Kasumi-1 (cell line): Measurements from ENCODE around the gene CDH11.

ENCODE experiments used
- DNase-seq, 2 experiments: peaks; one replicate each; lab custom pipeline; 2025; lab: John Stamatoyannopoulos, UW

Gene CDH11

DNA sequence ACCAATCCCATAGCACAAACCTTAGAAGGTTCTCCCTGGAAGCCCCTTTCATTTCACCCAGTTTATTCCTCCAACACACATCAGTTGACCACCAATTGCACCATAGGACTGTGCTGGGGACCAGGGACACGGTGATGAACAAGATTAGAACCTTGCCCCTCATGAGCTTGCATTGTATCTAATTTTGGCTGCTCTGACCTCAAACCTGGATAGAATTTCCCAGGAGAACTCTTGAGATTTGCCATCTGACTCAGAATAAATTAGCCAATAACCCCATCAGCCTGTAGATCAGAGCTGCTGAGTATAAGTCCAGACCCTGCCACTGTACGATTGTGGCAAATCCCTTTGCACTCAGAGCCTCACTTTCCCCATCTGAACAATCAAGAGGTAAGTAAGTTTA lies 52.1 kb downstream of the CDH11 start:
- no peak for DNase-seq

DNA sequence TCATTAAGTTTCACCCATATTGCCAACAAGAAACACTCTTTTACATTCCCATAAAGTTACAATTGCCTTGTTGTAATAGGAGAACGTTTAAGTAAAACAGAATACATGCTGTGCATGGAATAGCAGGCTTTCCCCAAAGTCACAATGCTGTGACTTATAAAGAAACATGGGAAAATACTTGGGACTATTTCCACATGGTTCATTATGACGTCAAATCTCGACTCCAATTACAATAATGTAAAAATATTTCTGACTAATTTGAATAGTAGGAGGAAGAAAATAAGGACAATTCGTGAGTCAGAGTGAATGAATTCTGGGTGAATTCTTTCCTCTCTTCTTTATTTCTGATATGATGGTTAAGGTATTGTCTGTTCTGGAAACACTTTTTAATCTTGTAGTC lies 52.8 kb downstream of the CDH11 start:
- no peak for DNase-seq

DNA sequence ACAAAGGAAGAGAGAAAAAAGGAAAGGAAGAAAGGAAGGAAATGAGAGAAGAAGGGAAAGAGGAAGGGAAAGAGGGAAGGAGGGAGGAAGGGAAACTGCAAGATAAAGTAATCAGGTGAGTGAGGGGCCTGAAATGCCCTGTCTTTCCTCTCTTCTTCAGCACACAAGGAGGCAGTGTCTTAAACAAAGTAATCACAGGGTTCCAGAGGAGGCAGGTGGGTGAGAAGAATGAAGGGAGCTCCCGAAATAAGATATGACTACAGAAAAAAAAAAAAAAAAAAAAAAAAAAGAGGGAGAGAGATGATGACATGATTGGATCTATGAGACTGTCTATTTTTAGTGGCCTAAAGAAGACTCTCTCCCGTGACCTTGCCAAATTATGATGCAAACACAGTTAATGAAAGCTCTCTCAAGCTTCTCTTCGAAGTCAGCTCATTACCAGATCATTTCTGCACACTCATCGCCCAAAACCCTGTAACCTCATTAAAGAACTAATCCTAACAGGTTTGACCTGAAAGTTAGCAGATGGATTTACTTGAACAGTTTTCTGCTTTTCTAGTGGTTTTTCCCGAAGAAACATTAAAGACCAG lies 53.6 kb downstream of the CDH11 start:
- DNase-seq, result no peak

DNA sequence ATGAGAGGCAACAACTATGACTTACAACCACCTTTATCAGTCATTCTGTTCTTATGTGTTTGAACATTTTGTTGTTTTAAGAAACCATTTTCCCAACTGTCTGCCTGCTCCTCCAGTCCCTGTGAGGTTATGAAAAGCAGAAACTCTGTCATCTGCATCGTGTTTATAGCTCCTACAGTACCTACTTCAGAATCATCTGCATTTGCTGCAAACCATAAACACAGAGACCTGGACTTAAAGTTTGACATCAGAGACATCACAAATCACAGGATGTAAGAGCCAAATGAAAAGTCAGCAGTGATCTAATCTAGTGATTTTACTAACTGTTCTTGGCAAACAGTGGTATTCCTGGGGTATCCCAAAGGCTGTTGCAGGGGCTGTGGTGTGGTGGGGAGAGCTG lies 55.2 kb downstream of the CDH11 start:
- DNase-seq, result no peak

DNA sequence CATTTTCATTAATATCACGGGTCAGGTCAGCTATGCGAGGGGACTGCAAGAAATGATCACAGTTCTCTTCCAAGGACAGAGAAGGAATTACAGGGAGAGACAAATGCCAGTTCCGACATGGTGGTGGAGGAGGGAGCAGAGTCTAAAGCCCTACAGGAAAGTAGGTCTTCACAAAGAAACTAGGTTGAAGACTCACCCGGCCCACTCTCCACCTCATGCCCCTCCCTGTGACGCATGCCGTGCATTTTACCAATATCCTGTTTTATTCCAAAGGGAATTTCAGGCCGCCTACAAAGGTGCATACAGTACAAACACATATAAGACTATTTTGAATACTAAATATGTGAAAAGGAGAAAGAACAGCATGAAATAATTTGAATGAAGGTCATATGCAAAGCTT lies 56.8 kb downstream of the CDH11 start:
- DNase-seq, result no peak

DNA sequence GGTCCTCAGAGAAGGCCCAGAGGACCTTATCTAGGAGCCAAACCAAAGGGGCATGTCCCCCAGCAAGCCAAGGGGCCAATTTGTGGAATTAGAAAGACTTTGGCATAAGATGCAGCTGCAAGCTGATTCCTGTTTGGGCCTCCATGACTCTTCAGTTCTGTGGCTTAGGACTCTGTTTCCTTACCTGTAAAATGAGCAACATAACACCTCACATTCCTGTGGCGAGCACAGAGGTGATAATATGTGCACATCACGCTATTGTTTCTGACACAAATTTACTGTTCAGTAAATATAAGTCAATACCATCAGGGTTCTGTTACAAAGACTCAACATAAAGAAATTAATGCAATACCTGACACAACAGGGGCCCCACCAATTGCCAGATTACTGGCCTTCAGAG lies 57.7 kb downstream of the CDH11 start:
- no peak for DNase-seq

DNA sequence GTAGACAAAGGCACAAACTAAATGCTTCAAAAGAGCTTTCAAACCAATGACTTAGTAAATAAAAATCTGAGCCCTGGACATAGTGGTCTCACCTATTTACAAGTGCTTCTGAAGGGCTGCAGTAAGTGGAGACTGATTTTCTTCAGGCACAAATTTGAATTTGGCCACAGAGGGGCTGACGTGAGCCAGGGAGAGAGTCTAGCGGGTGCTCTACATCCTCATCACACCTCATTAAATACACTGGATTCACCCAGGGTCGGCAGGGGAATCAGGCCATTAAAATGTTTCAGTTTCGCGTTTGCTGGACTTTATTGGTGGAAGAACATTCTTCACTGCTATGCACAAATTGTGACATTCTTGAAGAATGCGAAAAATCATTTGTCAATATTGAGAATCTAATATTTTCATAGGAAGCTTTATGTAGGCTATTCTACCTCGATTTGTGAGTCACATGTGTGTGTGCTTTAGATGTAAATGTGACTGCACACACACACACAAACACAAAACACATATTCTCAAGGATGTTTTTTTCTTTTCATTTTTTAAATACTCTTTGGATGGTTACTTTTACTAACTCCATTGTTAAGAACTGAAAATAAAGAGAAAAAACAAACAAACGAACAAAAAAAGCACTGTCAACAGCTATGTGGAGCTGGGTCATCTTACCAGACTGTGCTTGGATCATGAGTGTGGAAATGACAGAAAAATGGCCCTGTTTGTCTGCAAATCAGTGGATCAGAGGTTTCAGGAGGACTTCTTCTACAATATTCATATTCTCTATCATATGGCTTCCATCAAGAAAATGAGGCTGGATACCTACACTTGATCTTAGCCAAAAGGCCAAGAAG lies 58.9 kb downstream of the CDH11 start:
- no peak for DNase-seq

DNA sequence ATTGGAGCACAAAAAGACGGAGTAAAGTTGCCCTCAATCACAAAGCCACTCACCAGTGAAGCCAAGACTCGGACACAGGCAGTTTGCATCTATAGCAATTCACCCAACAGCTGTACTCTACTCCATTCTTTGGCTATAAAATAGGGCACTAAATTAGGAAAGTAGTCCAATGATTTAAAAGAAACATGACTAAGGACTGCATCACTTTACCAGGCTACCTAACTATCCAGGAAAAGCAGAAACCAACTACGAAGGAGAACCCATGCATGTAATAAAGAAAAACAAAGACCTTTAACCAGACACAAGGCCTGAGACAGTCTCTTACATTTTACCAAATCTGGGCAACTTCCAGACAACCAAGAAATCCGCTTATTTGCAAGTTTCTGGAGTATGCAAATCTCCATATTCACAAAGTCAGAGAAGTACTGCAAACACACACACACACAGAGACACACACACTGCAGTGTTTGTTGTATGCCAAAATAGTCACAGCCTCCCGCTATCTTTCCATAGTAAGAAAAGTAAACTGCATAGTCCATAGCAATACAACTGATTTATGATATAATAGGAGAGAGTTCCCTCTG lies 59.8 kb downstream of the CDH11 start:
- DNase-seq, result no peak

DNA sequence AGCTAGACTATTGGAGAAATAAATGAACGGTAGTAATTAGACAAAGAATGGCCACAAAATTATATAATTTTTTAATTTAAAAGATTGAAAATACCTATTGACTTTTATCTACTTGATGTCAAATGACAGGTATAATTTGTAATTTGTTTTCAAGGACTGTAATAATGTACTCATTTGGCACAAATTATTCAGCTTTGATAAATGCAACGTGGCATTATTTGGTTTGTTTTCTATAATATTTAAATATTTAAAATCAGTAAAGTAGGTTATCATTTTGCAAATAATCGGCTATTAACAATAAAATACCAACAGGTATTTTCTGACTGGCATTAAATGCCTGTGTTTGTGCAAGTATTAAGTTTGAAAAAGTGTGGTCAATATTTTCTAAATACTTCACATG lies 60.6 kb downstream of the CDH11 start:
- no peak for DNase-seq

DNA sequence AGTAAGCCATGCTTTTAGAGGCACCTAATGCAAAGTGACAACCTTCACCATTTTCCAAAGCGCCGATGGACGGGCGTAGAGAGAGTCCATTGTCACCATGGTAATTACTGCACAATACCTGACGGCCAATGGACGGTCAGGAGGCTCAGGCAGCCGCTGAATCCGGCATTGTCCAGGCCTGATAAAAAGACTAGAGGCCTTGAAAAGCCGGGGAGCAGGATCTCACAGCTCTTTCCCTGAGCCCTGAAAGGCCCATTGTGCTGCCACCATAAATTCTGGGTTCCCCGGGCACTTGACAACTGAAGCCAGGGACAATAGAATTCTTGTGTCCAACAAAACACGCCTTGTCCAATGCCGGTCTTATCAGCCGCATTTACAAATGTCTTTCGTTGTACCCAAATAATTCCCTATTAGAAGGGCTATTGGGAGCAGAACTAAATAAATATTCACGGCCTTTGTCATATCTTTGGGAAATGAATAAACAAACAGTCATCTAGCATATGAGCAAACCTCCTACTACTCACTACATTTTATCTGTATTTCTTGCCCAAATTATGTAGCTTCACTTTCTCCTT lies 62.4 kb downstream of the CDH11 start:
- no peak for DNase-seq

DNA sequence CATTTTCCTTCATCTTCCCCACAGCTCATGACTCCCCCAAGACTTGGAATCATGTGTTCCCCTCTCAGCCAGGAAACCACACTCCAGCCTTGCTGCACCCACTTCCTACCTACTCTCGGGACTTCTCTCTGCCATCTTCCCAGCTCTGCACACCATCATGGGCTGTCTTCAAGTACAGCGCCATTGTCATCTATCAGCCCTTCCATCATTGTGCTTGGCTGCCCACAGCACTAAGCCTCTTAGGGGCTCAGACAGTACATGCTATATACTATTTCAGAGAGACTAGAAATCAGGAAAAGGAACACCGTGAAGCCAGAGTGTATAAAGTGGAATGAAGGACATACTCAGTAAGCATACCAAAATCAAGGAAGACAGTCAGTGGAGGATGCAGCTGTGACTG lies 64.7 kb downstream of the CDH11 start:
- no peak for DNase-seq

DNA sequence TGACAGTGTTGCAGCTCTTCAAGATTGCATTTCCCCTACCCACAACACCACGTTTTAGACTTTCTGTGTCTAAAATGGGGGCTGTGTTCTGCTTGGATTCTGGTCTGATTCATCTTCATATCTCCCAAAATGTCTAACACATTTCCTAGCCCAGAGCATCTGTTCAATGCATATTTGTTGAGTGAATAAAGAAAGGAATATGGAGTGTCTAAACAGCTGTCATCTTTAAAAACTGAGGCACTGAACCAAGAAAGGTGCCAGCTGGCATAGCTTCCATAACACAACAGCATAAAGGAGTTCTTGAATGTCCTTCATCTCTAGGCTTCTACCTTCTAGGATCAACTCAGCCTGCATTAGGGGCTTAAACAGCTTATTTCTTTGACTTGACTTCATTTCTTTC lies 67.4 kb downstream of the CDH11 start:
- no peak for DNase-seq

DNA sequence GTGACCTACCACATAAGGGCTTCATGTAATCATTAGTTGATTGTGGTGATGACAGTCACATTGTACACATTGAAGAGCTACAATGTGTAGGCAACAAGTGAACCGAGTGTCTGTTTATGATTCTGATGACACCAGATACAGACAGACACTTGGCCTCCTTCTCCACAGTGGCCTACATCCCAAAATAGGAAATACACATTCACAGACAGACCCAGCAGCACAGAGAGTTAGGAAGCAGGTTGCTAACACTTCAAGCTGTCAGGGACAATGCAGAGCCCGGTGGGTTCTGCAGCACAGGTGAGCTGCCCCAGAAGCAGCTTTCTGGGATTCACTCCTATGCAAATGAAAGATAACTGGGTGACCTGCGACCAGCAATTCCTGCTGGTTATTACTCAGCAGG lies 72.2 kb downstream of the CDH11 start:
- no peak for DNase-seq

DNA sequence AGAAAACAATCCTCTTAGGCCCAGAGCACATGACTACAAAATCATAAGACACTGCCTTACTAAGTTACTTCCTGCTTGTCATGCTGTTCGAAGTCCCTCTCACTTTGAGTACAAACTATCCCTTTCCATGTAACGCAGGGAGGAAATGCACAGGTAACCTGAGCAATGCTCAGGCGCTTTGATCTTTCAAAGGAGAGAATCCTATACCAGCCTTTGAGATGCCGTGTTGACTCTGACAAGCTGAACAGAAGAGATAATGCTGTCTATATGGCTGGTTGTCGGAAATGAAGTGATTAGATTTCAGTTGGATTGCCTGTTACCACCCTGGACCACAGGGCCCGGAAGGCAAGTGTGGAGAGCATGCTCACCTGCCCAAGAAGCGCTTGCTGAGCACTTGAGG lies 75.9 kb downstream of the CDH11 start:
- DNase-seq, result no peak

DNA sequence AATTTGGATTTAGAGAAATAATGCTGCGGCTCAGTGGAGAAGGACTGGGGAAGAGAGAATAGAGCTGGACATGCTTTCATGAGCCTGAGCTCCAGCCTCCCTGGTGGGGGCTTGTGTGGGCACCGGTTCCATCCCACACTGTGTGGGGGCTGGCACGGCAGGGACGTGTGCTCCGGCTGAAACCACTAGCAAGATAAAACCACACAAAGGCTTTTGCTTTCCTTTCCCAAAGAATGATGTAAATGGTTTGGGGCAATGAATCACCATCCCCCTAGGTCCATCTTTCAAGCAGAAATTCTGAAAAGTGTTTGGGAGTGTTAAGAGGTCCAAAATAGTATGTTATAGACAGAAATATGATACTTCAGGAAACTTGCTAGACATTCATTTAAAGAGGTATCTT lies 77.0 kb downstream of the CDH11 start:
- DNase-seq, result no peak

DNA sequence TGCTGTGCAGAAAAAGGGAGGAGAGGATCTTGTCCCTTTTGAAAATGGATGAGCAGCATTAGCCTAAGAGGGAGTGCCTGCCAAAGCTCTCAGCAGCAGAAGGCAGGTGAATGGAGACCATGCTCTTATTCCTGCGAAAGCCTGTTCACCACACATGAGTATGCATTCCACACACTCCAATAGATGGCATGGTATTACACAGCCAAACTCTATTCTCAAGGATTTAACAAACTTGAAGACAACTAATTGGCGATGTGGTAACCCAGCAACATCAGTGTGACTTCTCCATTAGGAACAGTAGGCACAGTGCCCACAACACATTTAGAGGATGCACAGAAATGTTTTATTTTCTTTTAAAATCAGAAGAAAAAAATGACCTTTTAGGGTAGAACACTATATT lies 77.8 kb downstream of the CDH11 start:
- no peak for DNase-seq

DNA sequence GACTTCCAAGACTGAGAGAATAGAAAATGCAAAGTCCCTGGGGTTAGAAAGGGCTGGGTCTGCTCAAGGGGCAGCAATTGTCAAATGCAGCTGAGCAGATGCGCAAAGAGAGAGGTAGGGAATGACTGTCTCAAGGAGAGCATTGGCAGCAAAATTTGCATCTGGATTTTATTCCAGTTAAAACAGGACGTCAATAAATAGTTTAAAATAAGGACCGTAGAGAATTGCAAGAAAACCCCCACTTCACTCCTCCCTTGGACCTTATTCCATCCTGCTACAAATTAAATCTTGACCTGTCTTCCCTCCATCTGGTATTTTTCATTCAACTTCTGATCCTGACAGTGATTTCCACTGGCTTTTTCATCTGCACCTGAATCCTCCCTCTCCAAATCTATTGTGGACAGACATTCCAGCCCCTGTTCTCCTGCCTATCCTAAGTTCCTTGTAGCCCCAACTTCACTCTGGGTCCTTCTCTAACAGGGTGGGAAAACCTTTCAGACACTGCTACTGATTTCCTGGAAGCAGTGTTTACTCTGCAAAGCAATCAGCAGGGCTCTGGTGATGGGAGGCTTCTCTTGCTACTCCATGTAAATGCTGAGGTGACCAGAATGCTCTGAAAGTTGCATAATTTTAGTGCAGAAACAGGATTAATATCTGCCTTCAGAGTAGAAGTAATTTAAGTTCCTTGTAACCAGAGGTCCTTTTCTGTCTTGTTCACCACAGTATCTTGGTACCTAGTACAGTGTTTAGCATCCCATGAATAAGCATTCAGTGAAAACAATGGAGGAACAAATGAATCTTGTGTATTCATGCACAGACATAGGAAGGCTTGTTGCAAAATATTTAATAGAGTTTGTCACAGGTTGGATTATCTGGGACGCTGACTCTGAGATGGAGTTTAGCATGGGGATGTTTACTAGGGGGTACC lies 79.2 kb downstream of the CDH11 start:
- DNase-seq, result no peak

DNA sequence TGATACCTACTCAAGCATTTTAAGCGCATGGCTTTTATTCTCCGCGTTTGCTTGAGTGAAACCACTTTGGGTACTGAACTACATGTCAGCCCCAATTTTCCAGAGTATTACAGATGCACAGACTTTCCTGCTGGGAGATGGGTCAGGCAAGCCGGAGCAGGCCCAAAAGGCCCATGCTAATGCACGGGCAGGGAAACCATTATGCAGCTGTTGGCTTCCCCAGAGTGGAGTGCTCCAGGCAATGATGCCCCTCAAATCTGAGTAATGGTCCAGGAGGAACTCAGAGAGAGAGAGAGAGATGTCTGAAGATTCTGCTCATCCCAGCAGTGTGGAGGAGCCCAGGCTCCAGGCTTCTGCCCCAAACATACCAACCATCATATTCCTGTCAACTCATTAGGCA lies 80.2 kb downstream of the CDH11 start:
- no peak for DNase-seq

DNA sequence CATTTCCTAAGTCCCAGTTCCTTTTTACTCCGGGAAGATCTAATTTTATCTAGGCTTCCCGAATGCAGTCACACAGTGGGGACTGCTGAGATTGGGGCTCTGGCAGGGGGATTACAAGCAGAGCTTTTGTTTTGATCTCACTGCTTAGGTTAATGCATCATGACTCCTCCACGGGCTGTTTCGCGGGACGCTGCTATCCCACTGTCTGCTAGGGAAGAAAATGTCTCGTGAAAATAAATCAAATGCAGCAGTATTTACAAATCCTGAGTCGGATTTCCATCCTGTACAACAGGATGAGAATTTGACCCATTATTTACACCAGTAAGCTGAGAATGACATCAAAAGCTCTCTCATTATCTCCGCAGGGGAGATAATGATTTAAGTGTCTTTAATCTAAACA lies 83.8 kb downstream of the CDH11 start:
- no peak for DNase-seq

DNA sequence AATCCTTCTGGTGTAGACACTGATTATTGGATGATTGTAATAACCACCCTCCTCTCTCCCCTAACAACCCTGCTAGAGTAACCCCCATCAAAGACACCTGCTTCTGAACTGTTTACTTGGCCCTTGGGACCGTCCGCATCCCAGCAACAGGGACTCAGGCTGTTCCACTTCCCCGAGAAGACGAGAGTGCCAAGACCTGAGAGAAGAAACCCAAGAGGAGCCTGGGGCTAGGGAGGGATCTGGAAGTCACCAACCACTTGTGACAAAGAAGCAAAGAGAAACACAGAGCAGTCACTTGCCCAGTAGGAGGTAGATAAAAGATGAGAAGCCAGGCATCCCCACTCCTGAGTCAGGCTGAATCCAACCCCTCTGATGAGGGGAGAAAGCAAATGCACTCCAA lies 84.3 kb downstream of the CDH11 start:
- DNase-seq, result no peak

DNA sequence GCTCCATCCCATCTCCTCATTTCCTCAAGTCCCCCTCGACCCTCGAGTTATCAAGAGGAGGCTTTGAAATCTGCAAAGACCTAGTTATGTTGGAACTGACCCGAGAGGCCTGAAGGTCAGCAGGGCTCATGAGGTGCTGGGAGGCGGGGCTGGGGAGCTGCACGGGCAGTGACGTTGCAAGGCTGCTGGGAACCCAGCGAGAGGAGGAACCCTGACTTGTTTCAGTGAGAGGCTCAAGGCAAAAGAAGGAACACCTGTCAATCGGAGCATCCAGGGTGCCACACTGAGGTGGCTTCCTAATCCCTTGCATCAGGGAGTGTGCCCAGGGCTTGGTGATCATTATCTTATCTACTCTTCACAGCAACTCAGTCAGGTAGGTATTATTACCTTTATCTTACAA lies 86.9 kb downstream of the CDH11 start:
- no peak for DNase-seq

DNA sequence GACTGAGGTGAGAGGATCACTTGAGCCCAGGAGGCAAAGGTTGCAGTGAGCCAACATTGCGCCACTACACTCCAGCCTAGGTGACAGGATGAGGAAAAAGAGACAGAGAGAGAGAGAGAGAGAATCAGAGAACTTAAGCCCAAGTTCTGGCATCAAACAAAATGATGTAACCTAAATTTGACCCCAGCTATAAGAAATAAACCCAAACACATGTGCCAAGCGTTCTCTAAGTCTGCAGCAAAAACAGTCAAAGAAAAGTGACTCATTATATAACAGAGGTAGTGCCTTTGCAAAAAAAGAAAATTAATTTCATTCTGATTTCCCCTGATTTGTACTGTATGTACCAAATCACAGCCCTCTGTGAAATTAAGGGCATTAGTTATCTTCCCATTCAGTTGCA lies 89.5 kb downstream of the CDH11 start:
- DNase-seq, result no peak
